GM19372 (cell line): ENCODE data around the gene GCLC.
"Not testable (repeated sequence)": the region's sequence is repeated elsewhere in the genome, so short reads cannot be mapped to it uniquely, and the experiment has no call there.

Source experiments
- ATAC-seq: cut with Tn5 transposase; IDR thresholded peaks from one replicate; pipeline ENCODE4 v1.9.1; 2021; ENCODE audit warnings: mild to moderate bottlenecking, low read depth, moderate library complexity; ENCODE audit not compliant: unreplicated experiment

GCLC gene

DNA sequence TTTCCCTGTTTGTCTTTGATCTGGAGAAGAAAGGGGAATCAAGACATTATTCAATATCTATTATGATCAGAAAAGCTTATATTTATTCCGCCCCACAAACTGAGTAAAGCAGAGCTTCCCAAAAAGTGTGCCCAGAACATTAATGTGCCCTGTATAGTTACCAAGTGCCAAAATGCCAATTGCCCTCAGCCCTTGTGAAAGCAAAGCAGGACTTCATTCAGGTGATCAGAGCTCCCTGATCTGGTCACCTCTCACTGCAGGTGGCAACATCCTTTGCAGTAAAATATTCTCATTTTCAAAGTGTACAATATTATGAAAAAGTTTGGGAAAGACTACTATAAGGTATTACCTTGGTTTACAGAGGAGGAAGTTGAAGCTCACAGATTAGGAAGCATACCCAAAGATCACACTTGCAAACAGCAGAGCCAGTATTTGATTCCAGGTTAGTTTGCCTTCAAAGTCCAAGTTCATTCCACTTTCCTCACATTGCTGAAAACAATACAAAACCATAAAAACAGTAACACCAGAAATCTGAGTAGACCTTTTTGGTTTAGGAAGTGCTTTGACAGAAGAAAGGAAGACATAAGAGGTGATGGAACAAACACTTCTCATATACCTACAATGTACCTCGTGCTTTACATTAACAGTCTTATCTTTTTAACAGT lies 19.6 kb upstream of the GCLC start:
- ATAC-seq, result no peak

DNA sequence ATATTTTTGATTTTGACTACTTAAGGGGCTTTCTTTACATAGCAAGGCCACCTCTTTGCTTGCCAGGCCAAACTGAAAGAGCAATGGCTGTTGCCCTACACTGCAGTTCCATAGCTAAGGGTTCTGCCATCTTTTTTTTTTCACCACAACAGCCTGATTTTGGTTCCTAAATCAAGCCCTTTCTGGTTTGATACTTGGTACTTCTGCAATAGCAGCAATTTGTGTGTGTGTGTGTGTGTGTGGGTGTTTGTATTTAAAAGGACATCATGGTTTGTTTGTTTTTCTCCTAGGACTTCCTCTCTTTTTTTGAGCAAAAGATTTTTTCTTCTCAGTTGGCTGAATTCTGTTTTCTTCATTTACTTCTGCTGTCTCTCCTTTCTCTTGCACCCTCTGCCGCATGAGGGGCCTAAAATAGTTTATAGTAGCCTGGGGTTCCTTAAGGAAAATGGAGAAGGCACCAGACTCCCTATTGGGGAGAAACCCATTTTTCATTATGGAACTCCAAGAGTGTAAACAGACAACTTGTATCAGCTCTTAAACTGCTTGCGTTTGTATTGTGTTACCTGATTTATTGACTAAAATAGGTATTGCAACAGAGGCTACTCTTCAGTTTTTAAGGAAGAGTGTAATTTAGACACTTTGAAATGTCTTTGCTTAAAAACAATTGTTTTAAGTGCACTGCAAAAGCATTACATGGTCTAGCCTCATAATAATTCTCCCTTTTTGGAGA lies 12.2 kb upstream of the GCLC start:
- no peak for ATAC-seq

DNA sequence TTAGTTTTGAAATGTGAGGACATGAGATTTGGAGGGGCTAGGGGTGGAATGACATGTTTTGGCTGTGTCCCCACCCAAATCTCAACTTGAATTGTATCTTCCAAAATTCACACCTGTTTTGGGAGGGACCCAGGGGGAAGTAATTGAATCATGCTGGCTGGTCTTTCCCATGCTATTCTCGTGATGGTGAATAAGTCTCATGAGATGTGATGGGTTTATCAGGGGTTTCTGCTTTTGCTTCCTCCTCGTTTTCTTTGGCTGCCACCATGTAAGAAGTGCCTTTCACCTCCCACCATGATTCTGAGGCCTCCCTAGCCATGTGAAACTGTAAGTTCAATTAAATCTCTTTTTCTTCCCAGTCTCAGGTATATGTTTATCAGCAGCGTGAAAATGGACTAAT lies 8.7 kb upstream of the GCLC start:
- not testable (repeated sequence) for ATAC-seq

DNA sequence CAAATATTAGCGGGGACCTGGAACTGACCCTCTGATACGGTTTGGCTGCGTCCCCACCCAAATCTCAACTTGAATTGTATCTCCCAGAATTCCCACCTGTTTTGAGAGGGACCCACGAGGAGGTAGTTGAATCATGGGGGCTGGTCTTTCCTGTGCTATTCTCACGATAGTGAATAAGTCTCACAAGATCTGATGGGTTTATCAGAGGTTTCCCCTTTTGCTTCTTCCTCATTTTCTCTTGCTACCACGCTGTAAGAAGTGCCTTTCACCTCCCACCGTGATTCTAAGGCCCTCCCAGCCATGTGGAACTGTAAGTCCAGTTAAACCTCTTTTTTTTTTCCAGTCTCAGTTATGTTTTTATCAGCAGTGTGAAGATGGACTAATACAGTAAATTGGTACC lies 6.8 kb upstream of the GCLC start:
- not testable (repeated sequence) for ATAC-seq

DNA sequence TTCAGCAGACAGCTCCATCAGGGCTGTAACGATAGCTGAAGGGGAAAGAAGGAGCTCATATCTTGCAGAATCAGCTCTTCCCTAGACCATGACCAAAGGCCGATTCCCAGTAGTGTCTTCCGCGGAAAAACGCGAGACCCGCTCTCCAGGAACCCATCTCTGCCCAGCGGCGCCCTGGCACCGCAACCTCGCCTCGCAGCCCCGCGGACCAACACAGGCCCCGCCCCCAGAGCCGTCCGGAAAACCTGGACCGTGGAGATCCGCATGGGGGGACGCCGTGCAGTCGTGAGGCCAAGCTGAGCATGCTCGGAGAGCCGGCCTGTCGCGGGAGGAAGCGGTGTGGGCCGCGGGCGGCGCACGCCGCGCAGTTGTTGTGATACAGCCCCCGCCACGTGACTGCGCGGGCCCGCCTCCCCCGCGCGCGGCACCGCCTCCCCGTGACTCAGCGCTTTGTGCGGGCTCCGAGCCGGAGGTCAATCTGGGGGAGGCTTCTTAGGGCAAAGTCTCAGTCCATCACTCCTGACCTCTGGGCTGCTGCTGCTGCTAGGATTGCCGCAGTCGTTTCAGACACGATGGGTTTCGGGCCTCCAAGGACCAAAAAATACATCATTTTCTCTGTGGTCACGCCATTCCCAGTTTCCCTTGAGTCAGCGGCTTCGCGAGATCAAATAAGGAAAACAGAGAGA lies 3.1 kb upstream of the GCLC start:
- ATAC-seq, result peak; percentile 65

DNA sequence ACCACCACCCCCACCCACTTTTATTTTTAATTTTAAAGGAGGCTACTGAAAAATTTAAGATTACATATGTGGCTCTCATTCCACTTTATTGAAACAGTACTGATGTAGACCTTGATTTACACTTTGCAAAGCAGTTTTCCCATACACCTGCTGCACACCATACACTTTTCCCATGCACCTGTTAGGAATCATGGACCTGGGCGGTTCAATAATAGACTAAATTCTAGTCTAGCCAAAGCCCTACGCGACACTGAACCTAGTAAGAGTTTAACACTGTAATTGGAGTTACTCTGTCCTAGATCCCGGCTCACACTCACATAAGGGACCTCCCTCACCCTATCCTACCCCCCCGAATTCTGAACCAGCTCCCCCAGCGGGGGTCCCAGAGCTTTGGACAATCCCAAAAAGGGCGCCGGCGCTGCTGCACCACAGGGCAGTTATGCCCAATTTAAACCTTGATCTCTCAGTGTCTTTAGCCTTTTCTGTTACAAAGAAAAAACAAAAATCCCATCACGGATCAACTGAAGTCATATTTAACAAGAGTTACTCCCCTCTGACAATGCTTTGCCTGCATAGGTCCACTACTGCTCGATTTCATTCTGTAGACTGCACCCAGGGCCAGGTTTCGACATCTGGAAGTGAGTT lies 2.4 kb upstream of the GCLC start:
- peak; percentile 2 for ATAC-seq

DNA sequence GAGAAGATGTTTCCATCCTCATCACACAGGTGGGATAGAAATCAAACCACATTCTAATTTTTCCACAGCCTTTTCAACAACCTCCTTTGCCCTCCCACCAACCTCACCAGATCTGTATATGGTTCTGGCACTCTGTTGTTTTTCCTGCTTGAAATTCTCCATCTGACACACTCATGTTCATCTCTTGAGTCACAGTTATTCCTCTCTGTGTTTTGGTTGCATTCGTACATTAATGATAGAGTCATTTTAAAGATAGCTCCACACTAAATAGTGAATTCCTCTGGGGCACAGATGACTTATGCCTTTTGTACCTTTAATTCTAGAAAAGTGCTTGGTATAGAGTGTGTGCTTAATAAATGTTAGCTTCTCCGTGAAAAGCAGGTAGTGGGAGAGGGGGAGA lies 1.4 kb upstream of the GCLC start:
- ATAC-seq, result no peak

DNA sequence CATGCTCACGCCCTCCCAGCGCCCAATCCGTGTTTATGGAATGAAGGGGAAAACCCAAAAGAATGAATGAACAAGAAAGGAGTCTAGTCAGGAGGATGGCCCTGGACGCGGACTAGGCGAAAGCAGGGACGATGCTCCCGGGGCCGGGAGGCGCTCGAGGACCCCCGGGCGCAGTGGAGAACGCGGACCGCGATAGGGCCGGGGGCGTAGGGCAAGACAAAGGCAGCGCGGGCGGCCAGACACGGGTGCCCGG lies 758 bp downstream of the GCLC start:
- ATAC-seq, result no peak

DNA sequence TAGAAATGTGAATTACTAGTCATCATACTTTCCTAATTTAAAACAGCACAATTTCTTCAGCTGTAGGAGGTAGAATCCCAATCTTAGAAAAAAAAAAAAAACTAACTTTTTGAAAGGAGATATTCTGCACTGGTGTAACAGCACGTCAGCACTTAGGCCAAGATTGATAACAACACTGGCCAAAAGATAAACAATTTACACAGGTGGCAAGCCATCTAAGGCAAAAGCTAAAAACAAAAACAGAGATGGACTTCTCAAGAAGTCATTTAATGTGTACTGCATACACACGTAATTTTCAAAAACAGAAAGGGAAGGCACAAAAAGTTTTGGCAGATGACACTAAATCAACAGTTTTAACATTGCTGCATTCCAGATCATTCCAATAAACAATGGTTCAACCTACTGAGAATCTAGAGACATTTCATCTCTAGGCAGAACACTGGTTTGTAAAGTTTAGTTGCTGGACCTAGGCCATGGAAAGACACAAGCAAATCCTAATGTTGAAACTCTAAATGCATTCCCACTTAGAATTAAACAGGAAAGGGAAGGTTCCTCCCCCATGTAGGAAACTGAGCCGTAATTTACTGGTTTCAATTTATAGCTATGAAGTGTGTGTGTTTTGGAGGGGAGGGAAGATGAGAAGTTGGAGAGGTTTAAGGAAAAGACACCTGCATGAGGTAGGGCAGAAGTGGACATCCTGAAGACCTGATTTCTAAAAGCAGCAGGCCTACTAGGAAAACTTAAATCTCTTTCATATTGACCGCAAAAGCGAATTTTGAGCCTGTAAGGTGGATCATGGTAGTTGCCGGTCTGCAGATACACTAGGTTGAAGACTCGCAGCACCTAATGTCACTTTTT lies 1.3 kb downstream of the GCLC start:
- no peak for ATAC-seq

DNA sequence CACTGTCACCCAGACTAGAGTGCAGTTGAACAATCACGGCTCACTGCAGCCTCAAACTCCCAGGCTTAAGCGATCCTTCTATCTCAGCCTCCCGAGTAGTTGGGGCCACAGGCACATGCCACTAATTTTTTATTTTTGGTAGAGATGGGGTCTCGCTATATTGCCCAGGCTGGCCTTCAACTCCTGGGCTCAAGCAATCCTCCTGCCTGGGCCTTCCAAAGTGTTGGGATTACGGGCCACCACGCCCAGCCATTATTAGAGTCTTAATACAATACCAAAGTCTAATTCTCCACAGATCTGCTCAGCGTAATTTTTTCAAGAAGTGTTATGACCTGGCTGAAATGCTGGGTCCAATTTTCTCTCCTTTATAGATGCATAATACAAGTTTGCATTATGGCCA lies 3.0 kb downstream of the GCLC start:
- ATAC-seq, result no peak

DNA sequence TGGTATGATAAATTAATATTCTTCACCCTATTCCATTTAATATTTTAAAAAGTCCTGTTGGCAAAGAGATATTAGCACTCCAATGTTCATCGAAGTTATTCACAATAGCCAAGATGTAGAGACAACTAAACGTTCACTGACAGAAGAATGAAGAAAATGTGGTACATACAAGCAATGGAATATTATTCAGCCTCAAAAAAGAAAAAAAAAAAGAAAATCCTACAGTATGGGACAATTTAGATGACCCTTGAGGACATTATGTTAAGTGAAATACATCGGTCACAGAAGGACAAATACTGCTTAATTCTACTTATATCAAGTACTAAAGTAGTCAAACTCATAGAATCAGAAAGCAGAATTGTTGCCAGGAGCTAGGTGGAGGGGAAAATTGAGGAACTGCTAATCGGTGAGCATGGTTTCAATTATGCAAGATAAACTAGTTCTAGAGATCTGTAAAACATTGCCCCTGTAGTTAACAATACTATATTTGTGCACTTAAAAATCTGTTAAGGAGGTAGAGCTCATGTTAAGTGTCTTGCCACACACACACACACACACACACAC lies 4.7 kb downstream of the GCLC start:
- no peak for ATAC-seq

DNA sequence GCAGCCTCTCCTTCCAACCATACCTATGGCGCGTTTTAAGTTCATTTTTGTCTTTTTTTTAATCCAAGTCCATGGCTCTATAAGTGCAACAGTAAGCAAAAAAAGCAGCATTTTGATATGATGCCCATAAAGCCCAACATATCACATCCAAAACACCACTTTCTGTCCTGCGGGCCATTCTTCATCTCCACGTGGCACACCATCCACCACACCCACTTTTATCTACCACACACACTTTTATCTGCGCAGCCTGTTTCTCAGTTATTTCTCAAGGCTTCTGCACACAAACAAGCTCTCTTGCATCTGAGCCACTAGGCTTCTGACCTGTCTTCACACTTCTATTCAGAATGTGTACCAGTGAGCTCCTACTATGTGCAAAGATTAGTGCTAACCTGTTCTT lies 5.3 kb downstream of the GCLC start:
- ATAC-seq, result no peak

DNA sequence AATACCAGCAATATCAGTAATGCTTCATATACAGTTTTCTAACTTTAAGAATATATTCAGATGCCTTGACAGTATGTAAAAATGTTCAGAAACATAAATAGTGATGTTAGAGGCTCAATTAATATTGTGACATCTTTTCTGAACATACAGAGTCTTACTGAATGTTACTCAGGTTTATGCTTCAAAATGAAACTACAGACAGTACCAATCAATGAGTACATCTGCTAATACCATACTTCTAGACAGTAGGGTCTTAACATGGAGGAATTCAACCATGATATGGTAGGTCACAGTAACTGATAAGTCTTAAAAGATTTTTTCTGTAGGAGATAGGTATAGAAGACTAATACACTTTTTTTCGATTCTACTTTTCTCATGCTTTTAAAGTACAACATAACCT lies 8.3 kb downstream of the GCLC start:
- ATAC-seq, result no peak

DNA sequence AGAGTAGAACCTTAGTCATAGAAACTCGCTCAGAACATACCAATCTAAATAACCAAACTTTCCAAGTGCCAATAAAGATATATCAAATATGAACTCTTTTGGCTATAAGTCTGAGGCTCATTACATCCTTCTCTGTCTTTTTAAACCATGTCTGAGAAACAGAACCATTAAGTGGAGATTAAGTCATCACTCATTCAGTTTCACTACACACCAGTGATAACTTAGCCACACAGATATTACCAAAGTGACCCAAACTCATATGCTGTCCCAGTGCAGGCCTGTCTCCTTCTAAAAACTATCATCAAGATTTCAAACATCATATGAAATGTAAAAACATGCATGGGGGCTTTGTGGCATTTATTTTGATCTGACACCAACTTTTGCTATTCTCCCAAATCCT lies 12.0 kb downstream of the GCLC start:
- no peak for ATAC-seq

DNA sequence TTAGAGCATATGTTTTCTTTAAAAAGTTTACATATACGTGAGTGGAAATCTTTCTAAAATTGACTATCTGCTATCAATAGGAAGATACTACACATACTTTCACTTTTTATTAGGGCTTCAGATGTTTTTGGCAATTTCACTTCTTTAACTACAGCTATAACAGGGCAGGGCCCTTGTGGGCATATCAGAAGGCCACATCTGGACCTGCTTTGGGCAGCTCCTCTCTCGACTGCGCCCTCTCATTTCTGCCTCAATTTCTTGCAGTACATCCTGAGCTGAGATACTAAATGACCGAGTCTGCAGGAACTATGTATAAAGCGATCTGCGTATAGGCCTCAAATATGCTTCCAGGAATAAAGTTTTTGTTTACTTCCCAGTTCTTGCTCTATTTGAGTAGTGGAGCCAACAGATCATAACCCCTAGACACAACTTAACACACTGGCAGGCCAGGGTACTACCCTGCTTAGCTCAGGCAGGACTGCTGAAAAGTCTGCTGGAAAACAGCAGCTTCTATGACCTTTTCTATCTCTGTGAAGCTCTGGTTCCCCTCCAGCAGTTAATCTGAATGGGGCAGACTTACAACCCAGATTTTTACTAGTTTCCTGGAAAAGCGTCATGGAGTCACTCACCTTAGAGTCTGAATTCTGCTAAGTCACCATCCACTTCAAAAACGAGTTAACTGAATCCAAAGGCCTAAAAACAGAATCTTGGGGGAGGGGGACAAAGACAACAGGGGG lies 12.7 kb downstream of the GCLC start:
- no peak for ATAC-seq

DNA sequence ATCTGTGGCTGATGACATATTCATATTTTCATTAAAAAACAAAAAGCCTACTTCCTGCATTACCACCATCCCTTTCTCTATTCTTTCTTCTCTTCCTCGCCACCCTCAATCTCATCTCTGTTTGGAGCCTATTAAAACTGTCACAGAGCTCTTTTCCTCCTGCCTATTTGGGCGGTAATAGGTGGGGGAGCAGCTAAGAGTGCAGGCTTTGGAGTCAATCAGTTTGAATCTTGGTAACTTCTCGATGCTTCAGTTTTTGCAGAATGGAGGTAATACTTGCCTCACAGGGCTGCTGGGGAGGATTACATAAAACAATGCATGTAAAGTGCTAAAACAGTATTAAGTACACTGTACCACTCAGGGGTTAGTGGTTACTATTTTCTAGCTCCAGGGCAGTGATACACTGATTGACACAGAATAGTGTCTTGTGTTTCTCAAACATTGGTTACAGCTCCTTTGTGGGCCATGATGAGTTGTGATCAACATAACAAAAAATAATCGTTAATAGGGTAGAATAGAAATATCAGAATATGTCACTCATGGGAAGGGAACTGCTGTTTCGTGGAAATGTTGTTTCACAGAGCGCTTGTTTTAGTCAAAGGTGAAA lies 14.0 kb downstream of the GCLC start:
- no peak for ATAC-seq

DNA sequence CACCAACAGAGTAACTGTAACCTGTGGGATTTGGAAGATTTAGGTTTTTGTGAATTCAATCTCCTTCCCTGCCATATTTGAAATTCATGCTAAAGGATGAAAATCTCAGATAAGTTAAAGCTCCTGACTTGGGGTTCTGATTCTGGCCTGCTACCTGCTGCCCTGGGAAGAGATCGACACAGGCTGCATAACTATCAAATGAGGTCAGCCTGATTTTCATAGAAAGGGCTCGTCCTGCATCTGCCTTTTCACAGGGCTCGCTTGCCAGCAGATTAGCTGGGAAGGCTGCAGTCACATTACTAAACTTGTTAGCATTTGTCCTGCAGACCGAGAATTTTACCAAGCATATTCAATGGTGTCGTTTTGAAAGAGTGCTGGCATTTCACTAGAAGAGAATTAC lies 14.6 kb downstream of the GCLC start:
- no peak for ATAC-seq

DNA sequence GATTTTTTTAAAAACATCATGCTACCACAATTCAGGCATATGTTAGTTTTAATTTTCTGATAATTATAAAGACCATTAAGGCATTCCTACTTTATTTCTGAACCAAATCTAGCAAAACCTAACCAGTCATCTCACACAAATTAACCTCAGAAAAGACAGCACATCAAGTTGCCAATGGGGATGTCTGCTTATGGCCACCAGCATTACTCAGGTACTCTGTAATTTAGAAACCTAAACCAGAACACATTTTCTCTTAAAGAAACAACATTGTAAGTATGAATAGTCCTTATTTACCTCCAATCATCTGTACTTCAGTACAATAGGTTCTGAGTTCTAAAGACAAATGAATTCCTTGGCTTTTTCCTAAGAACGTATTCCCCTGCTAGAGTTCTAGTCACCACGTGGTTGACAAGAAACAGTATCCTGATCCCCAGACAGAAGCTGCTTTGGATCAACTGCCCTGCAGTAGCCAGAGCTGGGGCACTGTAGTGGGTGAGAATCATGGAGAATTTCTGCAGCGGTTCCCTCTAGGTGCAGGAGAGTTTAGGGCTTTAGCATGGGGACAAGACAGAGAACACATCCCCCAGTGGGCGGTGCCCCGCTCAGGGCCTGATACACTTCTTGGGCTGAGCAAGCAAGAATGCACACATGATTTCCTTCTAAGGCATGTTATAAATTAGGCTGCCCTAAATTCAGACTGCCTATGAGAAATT lies 15.4 kb downstream of the GCLC start:
- ATAC-seq, result no peak

DNA sequence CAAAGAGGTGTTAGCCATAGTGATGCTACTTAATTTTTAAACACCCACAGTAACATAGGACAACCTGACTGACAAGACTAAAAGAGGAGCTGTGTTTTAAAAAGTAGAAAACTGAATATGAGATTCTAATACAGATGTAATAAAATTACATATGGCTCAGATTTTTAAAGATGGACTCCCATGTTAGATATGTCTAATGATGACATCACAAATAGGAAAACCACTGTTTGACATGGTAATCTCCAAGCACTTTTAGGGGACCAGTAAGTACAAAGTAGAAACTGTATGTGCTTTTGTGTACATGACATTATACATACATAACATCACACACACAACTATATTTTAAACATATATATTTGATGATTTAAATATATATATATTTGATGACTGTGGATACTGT lies 16.8 kb downstream of the GCLC start:
- ATAC-seq, result no peak
